NCI-H1417 treated with DMSO at 0.1 percent for 48 hours (cell line): ENCODE data around the gene EI24.

Experiments used
- DNase-seq: peaks from one replicate; lab custom pipeline; 2025; lab: John Stamatoyannopoulos, UW

The EI24 gene

GRCh38 chr11:125579811-125580210, 10.5 kb downstream of the EI24 start:
- no peak for DNase-seq

GRCh38 chr11:125583496-125583895, 14.2 kb downstream of the EI24 start:
- no peak for DNase-seq

- no peak for DNase-seq
These were observed 16.2 kb downstream of the EI24 start for GRCh38 chr11:125585487-125585886.

- DNase-seq = no peak
These were observed 17.3 kb downstream of the EI24 start for GRCh38 chr11:125586623-125587022.

GRCh38 chr11:125587480-125587879, 18.2 kb downstream of the EI24 start:
- no peak for DNase-seq

- DNase-seq = no peak
These were observed 19.2 kb downstream of the EI24 start for GRCh38 chr11:125588505-125588904.

GRCh38 chr11:125591649-125592304, 22.5 kb downstream of the EI24 start:
- no peak for DNase-seq

- peak; percentile 99 for DNase-seq
These were observed 23.2 kb downstream of the EI24 start, which contains the start of gene STT3A for GRCh38 chr11:125592305-125593113. Gene STT3A, plus strand, starts transcription at chr11:125592852. Its CDS starts 3,064 bp downstream, at chr11:125595916.

GRCh38 chr11:125593114-125593820, 24.0 kb downstream of the EI24 start:
- peak; percentile 3 for DNase-seq

GRCh38 chr11:125594958-125595357, 25.7 kb downstream of the EI24 start:
- DNase-seq = no peak

GRCh38 chr11:125600663-125601062, 31.4 kb downstream of the EI24 start:
- DNase-seq = no peak

- no peak for DNase-seq
These were observed 33.9 kb downstream of the EI24 start for GRCh38 chr11:125603207-125603606.

- DNase-seq = no peak
These were observed 36.1 kb downstream of the EI24 start for GRCh38 chr11:125605417-125605816.

- DNase-seq = no peak
These were observed 40.3 kb downstream of the EI24 start for GRCh38 chr11:125609545-125609944.

GRCh38 chr11:125618383-125618782, 49.1 kb downstream of the EI24 start:
- DNase-seq = no peak

GRCh38 chr11:125621995-125622394, 52.7 kb downstream of the EI24 start:
- DNase-seq = no peak

- no peak for DNase-seq
These were observed 53.8 kb downstream of the EI24 start for GRCh38 chr11:125623064-125623463.

- no peak for DNase-seq
These were observed 55.5 kb downstream of the EI24 start, which contains the start of gene CHEK1 for GRCh38 chr11:125624756-125625213. Gene CHEK1, plus strand, starts transcription at chr11:125625163. Its CDS starts 1,606 bp downstream, at chr11:125626769.

- peak; percentile 29 for DNase-seq
These were observed 56.0 kb downstream of the EI24 start for GRCh38 chr11:125625225-125625629.

GRCh38 chr11:125625630-125626287, 56.5 kb downstream of the EI24 start:
- peak; percentile 78 for DNase-seq

- DNase-seq = peak; percentile 58
These were observed 57.1 kb downstream of the EI24 start for GRCh38 chr11:125626288-125626950.
